Trophoblast cell (in vitro differentiated cells and primary cell): ENCODE data around the gene MS4A1.

ENCODE experiments used
- DNase-seq, 2 donors: peaks; one replicate each; pipeline ENCODE4 v3.0.0-alpha.2; 2016
- H2AFZ ChIP-seq: 2 replicates; pipeline ENCODE4 v1.6.1; 2013; ENCODE audit warnings: low read length, moderate library complexity, mild to moderate bottlenecking; ENCODE audit not compliant: insufficient read depth, poor library complexity
- H2AK5ac ChIP-seq: 2 replicates; pipeline ENCODE4 v1.6.1; 2013; ENCODE audit warnings: mild to moderate bottlenecking, low read length
- H2BK120ac ChIP-seq: 2 replicates; pipeline ENCODE4 v1.6.1; 2013; ENCODE audit warnings: low read length, mild to moderate bottlenecking, moderate library complexity; ENCODE audit not compliant: insufficient read depth, poor library complexity
- H2BK12ac ChIP-seq: 2 replicates; pipeline ENCODE4 v1.6.1; 2013; ENCODE audit warnings: mild to moderate bottlenecking, low read length, moderate library complexity
- H2BK5ac ChIP-seq: 2 replicates; pipeline ENCODE4 v1.6.1; 2013; ENCODE audit warnings: low read length, low read depth, moderate library complexity, mild to moderate bottlenecking; ENCODE audit not compliant: poor library complexity
- H3K14ac ChIP-seq: 2 replicates; pipeline ENCODE4 v1.6.1; 2013; ENCODE audit warnings: mild to moderate bottlenecking, low read length
- H3K18ac ChIP-seq: 2 replicates; pipeline ENCODE4 v1.6.1; 2013; ENCODE audit warnings: mild to moderate bottlenecking, low read length
- H3K23ac ChIP-seq: 2 replicates; pipeline ENCODE4 v1.6.1; 2013; ENCODE audit warnings: low read length
- H3K27ac ChIP-seq: 2 replicates; pipeline ENCODE4 v1.5.1; 2013; ENCODE audit warnings: low read depth, mild to moderate bottlenecking, inconsistent platforms, low read length, moderate library complexity
- H3K27me3 ChIP-seq: 2 replicates; pipeline ENCODE4 v1.6.1; 2013; ENCODE audit warnings: inconsistent platforms, mild to moderate bottlenecking, low read length, moderate library complexity; ENCODE audit not compliant: insufficient read depth
- H3K36me3 ChIP-seq, 2 experiments: 1 replicate in 1 of 2; 2 replicates in 1 of 2; pipeline ENCODE4 v1.6.1; 2013; ENCODE audit warnings: low read length in 2 of 2, mild to moderate bottlenecking in 2 of 2, moderate library complexity in 1 of 2; ENCODE audit not compliant: insufficient read depth in 2 of 2, control insufficient read depth in 1 of 2
- H3K4ac ChIP-seq: 2 replicates; pipeline ENCODE4 v1.6.1; 2013; ENCODE audit warnings: low read depth, mild to moderate bottlenecking, low read length, moderate library complexity
- H3K4me1 ChIP-seq, 2 experiments: 1 replicate in 1 of 2; 2 replicates in 1 of 2; pipeline ENCODE4 v1.6.1; 2013; ENCODE audit warnings: low read length in 2 of 2, mild to moderate bottlenecking in 2 of 2, moderate library complexity in 1 of 2; ENCODE audit not compliant: insufficient read depth in 2 of 2, control insufficient read depth in 1 of 2
- H3K4me2 ChIP-seq: 2 replicates; pipeline ENCODE4 v1.6.1; 2013; ENCODE audit warnings: inconsistent platforms, mild to moderate bottlenecking, low read length, moderate library complexity
- H3K4me3 ChIP-seq: 2 replicates; pipeline ENCODE4 v1.5.1; 2013; ENCODE audit warnings: mild to moderate bottlenecking, low read depth, low read length, inconsistent platforms
- H3K79me1 ChIP-seq: one replicate; pipeline ENCODE4 v1.6.1; 2013; ENCODE audit warnings: low read length
- H3K79me2 ChIP-seq: 2 replicates; pipeline ENCODE4 v1.6.1; 2013; ENCODE audit warnings: low read length, mild to moderate bottlenecking; ENCODE audit not compliant: control insufficient read depth, insufficient read depth, poor library complexity
- H3K9ac ChIP-seq: 2 replicates; pipeline ENCODE4 v1.6.1; 2013; ENCODE audit warnings: mild to moderate bottlenecking, low read length
- H3K9me3 ChIP-seq: 2 replicates; pipeline ENCODE4 v1.6.1; 2013; ENCODE audit warnings: low read depth, mild to moderate bottlenecking, control low read depth, inconsistent platforms, low read length; ENCODE audit not compliant: insufficient read depth
- H4K12ac ChIP-seq: 2 replicates; pipeline ENCODE4 v1.6.1; 2013; ENCODE audit warnings: low read depth, mild to moderate bottlenecking, low read length, moderate library complexity
- H4K8ac ChIP-seq: 2 replicates; pipeline ENCODE4 v1.6.1; 2013; ENCODE audit warnings: low read depth, mild to moderate bottlenecking, low read length, moderate library complexity
- H4K91ac ChIP-seq: one replicate; pipeline ENCODE4 v1.6.1; 2013; ENCODE audit warnings: low read depth, mild to moderate bottlenecking, low read length, moderate library complexity
- whole genome bisulfite sequencing: extraction: QIAGEN DNeasy Blood & Tissue Kit; methylation state at CpG from one replicate; pipeline ENCODE4 v1.1.7; 2013; ENCODE audit warnings: missing lambda C conversion rate; ENCODE audit not compliant: insufficient read length, insufficient coverage; ENCODE audit errors: extremely low coverage; 5-methylcytosine and 5-hydroxymethylcytosine counted together

Gene MS4A1

GRCh38 chr11:60468829-60469228 lies 13.2 kb downstream of the MS4A1 start:
- Histone ChIP-seq H3K4ac (no peak overlapping the region), H2AFZ (no peak overlapping the region), H4K12ac (no peak overlapping the region), H2BK12ac (no peak overlapping the region), H4K8ac (no peak overlapping the region), H3K79me2 (no peaks in the 10 kb centered on the region), H3K36me3 (no peaks in the 10 kb centered on the region), H2AK5ac (no peak overlapping the region), H3K9me3 (peaks cover 2% of the 10 kb centered on the region), H3K4me2 (no peak overlapping the region), H3K27me3 (no peaks in the 10 kb centered on the region), H3K14ac (no peak overlapping the region), H3K27ac (no peak overlapping the region), H2BK5ac (no peak overlapping the region), H3K18ac (no peak overlapping the region), H4K91ac (no peak overlapping the region), H3K23ac (no peak overlapping the region), H3K4me3 (no peak overlapping the region), H2BK120ac (no peak overlapping the region), H3K79me1 (no peaks in the 10 kb centered on the region), H3K9ac (no peak overlapping the region), H3K4me1 (no peaks in the 10 kb centered on the region)
- WGBS, result no CpG with 5 or more reads among the region's 2 CpGs
- DNase-seq, result no peak

DNA sequence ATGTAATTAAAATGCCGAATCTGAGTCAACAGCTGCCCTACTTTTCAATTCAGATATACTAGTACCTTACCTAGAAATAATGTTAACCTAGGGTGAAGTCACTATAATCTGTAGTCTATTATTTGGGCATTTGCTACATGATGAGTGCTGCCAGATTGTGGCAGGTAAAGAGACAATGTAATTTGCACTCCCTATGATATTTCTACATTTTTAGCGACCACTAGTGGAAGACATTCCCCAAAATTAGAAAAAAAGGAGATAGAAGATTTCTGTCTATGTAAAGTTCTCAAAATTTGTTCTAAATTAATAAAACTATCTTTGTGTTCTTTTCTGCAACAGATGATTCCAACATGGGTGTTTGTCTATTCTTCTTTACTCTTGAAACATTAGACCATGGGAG lies 14.1 kb downstream of the MS4A1 start:
- H3K14ac ChIP-seq, result no peak overlapping the region
- no peak overlapping the region for H2BK120ac ChIP-seq
- H3K27ac ChIP-seq, result no peak overlapping the region
- H2AFZ ChIP-seq, result no peak overlapping the region
- no peak overlapping the region for H3K4ac ChIP-seq
- peaks cover 2% of the 10 kb centered on the region for H3K9me3 ChIP-seq
- DNase-seq, result peak in 1 of 2 donors; percentile 5
- no peak overlapping the region for H4K91ac ChIP-seq
- H2AK5ac ChIP-seq, result no peak overlapping the region
- H2BK5ac ChIP-seq, result no peak overlapping the region
- H3K27me3 ChIP-seq, result no peaks in the 10 kb centered on the region
- H3K4me2 ChIP-seq, result no peak overlapping the region
- no peaks in the 10 kb centered on the region for H3K36me3 ChIP-seq
- H3K79me2 ChIP-seq, result no peaks in the 10 kb centered on the region
- no peaks in the 10 kb centered on the region for H3K79me1 ChIP-seq
- no peak overlapping the region for H4K12ac ChIP-seq
- no CpG with 5 or more reads among the region's 2 CpGs for WGBS
- no peaks in the 10 kb centered on the region for H3K4me1 ChIP-seq
- H3K9ac ChIP-seq, result no peak overlapping the region
- no peak overlapping the region for H2BK12ac ChIP-seq
- no peak overlapping the region for H3K23ac ChIP-seq
- H3K18ac ChIP-seq, result no peak overlapping the region
- no peak overlapping the region for H3K4me3 ChIP-seq
- H4K8ac ChIP-seq, result no peak overlapping the region

DNA sequence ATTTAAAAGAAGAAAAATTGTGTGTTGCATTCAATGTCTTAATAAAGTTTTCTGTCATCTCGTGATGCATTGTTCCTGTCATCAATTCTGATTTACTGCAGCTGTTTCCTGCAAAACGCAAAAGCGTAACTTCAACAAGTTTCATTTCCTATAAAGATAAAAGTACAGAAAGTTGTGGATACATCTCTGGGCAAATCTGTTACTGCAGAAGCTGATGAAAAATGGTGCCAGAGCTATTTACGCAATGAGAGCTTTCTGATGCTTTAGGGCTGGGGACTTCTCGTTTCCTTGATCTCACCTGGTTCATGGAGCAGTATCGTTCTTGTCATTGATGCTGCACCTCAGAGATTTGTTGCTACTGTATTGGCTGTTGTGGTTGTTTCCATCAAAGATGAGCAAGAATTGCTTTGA lies 21.4 kb downstream of the MS4A1 start:
- no peaks in the 10 kb centered on the region for H3K79me2 ChIP-seq
- no peak overlapping the region for H2BK12ac ChIP-seq
- H3K36me3 ChIP-seq, result no peaks in the 10 kb centered on the region
- H3K4ac ChIP-seq, result no peak overlapping the region
- H3K79me1 ChIP-seq, result no peaks in the 10 kb centered on the region
- no peak overlapping the region for H3K23ac ChIP-seq
- no peak overlapping the region for H2BK120ac ChIP-seq
- no peak overlapping the region for H3K4me2 ChIP-seq
- no peak overlapping the region for H2AFZ ChIP-seq
- H4K91ac ChIP-seq, result no peak overlapping the region
- H3K4me1 ChIP-seq, result no peaks in the 10 kb centered on the region
- H3K27ac ChIP-seq, result no peak overlapping the region
- H2BK5ac ChIP-seq, result no peak overlapping the region
- H3K9me3 ChIP-seq, result no peaks in the 10 kb centered on the region
- no peak overlapping the region for H4K12ac ChIP-seq
- H3K18ac ChIP-seq, result no peak overlapping the region
- no peak overlapping the region for H3K9ac ChIP-seq
- whole genome bisulfite sequencing, result no CpG with 5 or more reads among the region's 6 CpGs
- no peak for DNase-seq
- no peak overlapping the region for H3K14ac ChIP-seq
- no peaks in the 10 kb centered on the region for H3K27me3 ChIP-seq
- no peak overlapping the region for H2AK5ac ChIP-seq
- H4K8ac ChIP-seq, result no peak overlapping the region
- H3K4me3 ChIP-seq, result no peak overlapping the region

DNA sequence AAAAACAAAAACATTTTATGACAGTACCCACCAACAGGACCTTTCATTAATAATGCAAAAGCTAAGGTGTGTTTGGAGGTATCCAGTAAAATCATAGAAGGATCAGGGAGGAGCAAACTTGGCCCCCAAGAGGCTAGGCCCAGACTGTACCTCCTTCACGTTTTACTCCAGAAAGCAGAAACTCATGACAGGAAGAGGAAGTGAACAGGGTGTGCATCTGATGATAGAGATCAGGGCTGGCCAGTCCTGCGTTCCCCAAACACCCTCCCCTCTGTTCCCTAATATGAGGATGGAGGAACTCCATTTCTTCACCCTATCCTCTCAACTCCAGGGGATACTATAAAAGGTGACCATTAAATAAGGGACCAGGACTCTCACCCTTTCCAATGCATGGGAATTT lies 26.7 kb downstream of the MS4A1 start:
- Histone ChIP-seq H3K36me3 (no peaks in the 10 kb centered on the region), H4K8ac (no peak overlapping the region), H3K14ac (no peak overlapping the region), H3K27ac (no peak overlapping the region), H3K18ac (no peak overlapping the region), H2AFZ (no peak overlapping the region), H3K79me1 (no peaks in the 10 kb centered on the region), H2AK5ac (no peak overlapping the region), H3K23ac (no peak overlapping the region), H3K4me1 (no peaks in the 10 kb centered on the region), H3K79me2 (no peaks in the 10 kb centered on the region), H4K91ac (no peak overlapping the region), H4K12ac (no peak overlapping the region), H3K4me2 (no peak overlapping the region), H3K4ac (no peak overlapping the region), H2BK5ac (no peak overlapping the region), H3K4me3 (no peak overlapping the region), H3K9ac (no peak overlapping the region), H2BK120ac (no peak overlapping the region), H3K27me3 (no peaks in the 10 kb centered on the region), H2BK12ac (no peak overlapping the region), H3K9me3 (no peaks in the 10 kb centered on the region)
- no CpG with 5 or more reads among the region's 2 CpGs for WGBS
- DNase-seq, result no peak
